ENCODE measurements around the gene SPECC1. TPM values are rescaled to one million over a fixed set of nuclear protein-coding genes. Genes with fewer than 3 reads are reported as not detected.
A peak's percentile ranks its signal among the peaks of the same experiment; 100 is the strongest.
"Not testable (repeated sequence)": the region's sequence is repeated elsewhere in the genome, so short reads cannot be mapped to it uniquely, and the experiment has no call there.

The SPECC1 gene
- total RNA-seq, 6 experiments from 2014 or later, result 0.81 to 5.0 (median 2.8) TPM

DNA sequence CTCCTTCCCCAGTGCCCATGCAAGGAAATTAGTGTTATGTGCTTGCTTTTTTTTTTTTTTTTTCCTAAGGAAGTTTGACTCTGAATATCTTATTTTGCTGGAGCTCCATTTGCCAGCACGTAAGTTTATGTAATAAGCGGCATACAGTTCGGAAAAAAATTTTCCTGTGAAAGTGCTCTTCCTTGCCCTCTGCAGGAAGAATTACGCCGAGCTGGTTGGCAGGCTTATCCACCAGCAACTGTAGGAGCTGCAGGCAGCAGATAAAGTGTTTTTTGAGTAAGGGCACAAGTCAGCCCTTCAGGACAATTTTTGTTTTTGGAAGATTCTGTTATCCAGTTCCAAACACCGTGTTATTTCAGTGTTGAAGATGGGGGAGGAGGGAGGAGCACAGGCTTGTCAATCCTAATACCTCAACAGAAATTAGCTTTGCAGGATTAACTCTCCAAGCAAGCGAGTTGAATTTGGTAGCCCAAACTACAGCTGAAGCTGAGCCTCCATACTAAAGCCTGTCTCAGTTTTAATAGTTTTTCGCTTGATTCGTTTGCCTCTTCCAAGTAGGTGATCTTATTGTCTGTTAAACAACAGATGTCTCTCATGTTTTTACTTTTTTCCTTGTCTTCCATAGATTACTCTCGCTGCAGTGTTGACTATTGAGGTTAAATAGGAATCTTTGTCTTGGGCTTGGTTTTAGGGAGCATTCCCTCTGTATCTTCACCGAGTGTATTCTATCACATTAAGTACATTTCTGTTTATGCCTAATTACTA lies 1.1 kb downstream of the SPECC1 start:
- H3K36me3 ChIP-seq, result no peaks in the 10 kb centered on the region
- TF ChIP-seq POLR2A (IDR thresholded peaks at IDR 0.05), result no peak
- TF ChIP-seq, protein P1, sequence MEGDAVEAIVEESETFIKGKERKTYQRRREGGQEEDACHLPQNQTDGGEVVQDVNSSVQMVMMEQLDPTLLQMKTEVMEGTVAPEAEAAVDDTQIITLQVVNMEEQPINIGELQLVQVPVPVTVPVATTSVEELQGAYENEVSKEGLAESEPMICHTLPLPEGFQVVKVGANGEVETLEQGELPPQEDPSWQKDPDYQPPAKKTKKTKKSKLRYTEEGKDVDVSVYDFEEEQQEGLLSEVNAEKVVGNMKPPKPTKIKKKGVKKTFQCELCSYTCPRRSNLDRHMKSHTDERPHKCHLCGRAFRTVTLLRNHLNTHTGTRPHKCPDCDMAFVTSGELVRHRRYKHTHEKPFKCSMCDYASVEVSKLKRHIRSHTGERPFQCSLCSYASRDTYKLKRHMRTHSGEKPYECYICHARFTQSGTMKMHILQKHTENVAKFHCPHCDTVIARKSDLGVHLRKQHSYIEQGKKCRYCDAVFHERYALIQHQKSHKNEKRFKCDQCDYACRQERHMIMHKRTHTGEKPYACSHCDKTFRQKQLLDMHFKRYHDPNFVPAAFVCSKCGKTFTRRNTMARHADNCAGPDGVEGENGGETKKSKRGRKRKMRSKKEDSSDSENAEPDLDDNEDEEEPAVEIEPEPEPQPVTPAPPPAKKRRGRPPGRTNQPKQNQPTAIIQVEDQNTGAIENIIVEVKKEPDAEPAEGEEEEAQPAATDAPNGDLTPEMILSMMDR (IDR thresholded peaks at IDR 0.05), result peak; percentile 20 to 35 (median 31)
- peak overlapping the region; percentile 41 to 58 (median 46) for H3K4me3 ChIP-seq
- WGBS (ENCODE audit: insufficient coverage, low coverage, low lambda C conversion rate, missing lambda C conversion rate), result 18% methylated on average over 11 of the region's 11 CpGs
- ATAC-seq (peak; percentile 50 to 61 (median 54)), DNase-seq (peak in 1 of 3 donors; percentile 31)
- no peak overlapping the region for H3K27ac ChIP-seq
- H3K4me1 ChIP-seq, result peaks cover 0 to 7% (median 0%) of the 10 kb centered on the region in 4 donors
- intact Hi-C loops (cut with DNase I), result no loop called here
- peaks cover 0 to 11% of the 10 kb centered on the region in 2 donors for H3K27me3 ChIP-seq
- H3K9me3 ChIP-seq, result no peaks in the 10 kb centered on the region

GRCh38 chr17:20010936-20011335 lies 1.8 kb downstream of the SPECC1 start:
- WGBS (ENCODE audit: insufficient coverage, low coverage, low lambda C conversion rate, missing lambda C conversion rate), result 67% methylated on average over 1 of the region's 1 CpG
- Histone ChIP-seq H3K4me1 (peaks cover 0 to 7% (median 0%) of the 10 kb centered on the region in 4 donors), H3K4me3 (no peak overlapping the region), H3K27me3 (peaks cover 0 to 11% of the 10 kb centered on the region in 2 donors), H3K27ac (no peak overlapping the region), H3K36me3 (no peaks in the 10 kb centered on the region), H3K9me3 (no peaks in the 10 kb centered on the region)
- DNase-seq (no peak), ATAC-seq (no peak)
- TF ChIP-seq POLR2A (IDR thresholded peaks at IDR 0.05), result no peak
- TF ChIP-seq, protein P1 (IDR thresholded peaks at IDR 0.05), result no peak
- intact Hi-C loops (cut with DNase I), result no loop called here

DNA sequence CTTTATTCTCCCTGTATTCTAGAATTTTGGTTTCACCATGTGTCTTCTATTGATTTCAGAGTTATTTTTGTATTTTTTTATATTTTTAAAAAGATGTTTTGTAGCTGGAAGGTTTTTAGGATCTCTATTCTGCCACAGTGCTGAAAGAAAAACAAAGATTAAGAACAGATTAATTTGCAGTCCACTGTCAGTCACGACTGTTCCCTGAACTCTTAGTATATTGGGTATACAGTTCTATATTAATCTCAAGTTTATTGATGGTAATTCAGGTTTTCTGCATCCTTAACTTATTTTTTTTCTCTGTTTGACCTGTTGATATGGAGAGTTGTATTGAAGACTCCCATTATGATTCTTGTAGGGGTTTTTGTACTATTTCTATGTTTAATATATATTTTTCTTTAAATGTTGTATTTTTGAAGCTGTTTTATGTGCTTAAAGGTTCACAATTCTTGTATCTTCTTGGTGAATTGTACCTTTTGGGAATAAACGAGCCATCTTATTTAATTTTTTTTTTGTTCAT lies 2.9 kb downstream of the SPECC1 start:
- no peaks in the 10 kb centered on the region for H3K9me3 ChIP-seq
- intact Hi-C loops (cut with DNase I), result no loop called here
- TF ChIP-seq, protein P1 (IDR thresholded peaks at IDR 0.05), result no peak
- no peak for TF ChIP-seq POLR2A (IDR thresholded peaks at IDR 0.05)
- DNase-seq (no peak), ATAC-seq (no peak)
- 50% methylated on average over 2 of the region's 2 CpGs for WGBS (ENCODE audit: insufficient coverage, low coverage, low lambda C conversion rate, missing lambda C conversion rate)
- H3K36me3 ChIP-seq, result no peaks in the 10 kb centered on the region
- H3K4me1 ChIP-seq, result peaks cover 0 to 7% (median 0%) of the 10 kb centered on the region in 4 donors
- H3K4me3 ChIP-seq, result no peak overlapping the region
- no peak overlapping the region for H3K27ac ChIP-seq
- H3K27me3 ChIP-seq, result peaks cover 0 to 11% of the 10 kb centered on the region in 2 donors

DNA sequence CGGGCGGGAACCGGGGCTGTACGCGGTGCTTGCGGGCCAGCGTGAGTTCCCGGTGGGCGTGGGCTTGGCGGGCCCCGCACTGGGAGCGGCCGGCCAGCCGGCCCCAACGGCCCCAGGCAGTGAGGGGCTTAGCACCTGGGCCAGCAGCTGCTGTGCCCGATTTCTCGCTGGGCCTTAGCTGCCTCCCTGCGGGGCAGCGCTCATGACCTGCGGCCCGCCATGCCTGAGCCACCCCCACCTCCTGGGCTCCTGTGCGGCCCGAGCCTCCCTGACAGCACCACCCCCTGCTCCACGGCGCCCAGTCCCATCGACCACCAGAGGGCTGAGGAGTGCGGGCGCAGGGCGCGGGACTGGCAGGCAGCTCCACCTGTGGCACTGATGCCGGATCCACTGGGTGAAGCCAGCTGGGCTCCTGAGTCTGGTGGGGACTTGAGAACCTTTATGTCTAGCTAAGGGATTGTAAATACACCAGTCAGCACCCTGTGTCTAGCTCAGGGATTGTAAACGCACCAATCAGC lies 7.4 kb downstream of the SPECC1 start:
- H3K36me3 ChIP-seq; DNase-seq; ATAC-seq; H3K4me3 ChIP-seq; H3K27ac ChIP-seq; intact Hi-C loops (cut with DNase I); H3K27me3 ChIP-seq; H3K4me1 ChIP-seq; H3K9me3 ChIP-seq: not testable (repeated sequence)
- 96% methylated on average over 5 of the region's 32 CpGs for WGBS (ENCODE audit: insufficient coverage, low coverage, low lambda C conversion rate, missing lambda C conversion rate)

- H3K4me1 ChIP-seq, result no peaks in the 10 kb centered on the region
- H3K36me3 ChIP-seq, result no peaks in the 10 kb centered on the region
- H3K27ac ChIP-seq, result no peak overlapping the region
- no peaks in the 10 kb centered on the region for H3K9me3 ChIP-seq
- DNase-seq (no peak), ATAC-seq (no peak)
- intact Hi-C loops (cut with DNase I), result no loop called here
- no peak overlapping the region for H3K4me3 ChIP-seq
- H3K27me3 ChIP-seq, result no peaks in the 10 kb centered on the region
- TF ChIP-seq POLR2A (IDR thresholded peaks at IDR 0.05), result no peak
- TF ChIP-seq, protein P1 (IDR thresholded peaks at IDR 0.05), result no peak
- WGBS (ENCODE audit: insufficient coverage, low coverage, low lambda C conversion rate, missing lambda C conversion rate), result 59% methylated on average over 4 of the region's 4 CpGs
Measured at GRCh38 chr17:20022701-20023100, 13.5 kb downstream of the SPECC1 start.

All from right lobe of liver (tissue), 6 donors.